ENCODE measurements around the gene CAB39.
A peak's percentile ranks its signal among the peaks of the same experiment; 100 is the strongest.

CAB39 gene

GRCh38 chr2:230674966-230675672 lies 37.5 kb upstream of the CAB39 start:
- DNase-seq (ENCODE audit: low spot score): no peak
- in situ Hi-C loops (cut with MboI; ENCODE audit: low sequenced_read_pairs, unreplicated experiment): no loop called here
- TF ChIP-seq CTCF (IDR thresholded peaks at IDR 0.05; ENCODE audit: borderline replicate concordance, control extremely low read depth, extremely low read depth, insufficient read depth, missing control alignments): no peak

GRCh38 chr2:230676546-230676945 lies 36.1 kb upstream of the CAB39 start:
- TF ChIP-seq CTCF (IDR thresholded peaks at IDR 0.05; ENCODE audit: borderline replicate concordance, control extremely low read depth, extremely low read depth, insufficient read depth, missing control alignments): no peak
- in situ Hi-C loops (cut with MboI; ENCODE audit: low sequenced_read_pairs, unreplicated experiment): no loop called here

GRCh38 chr2:230677201-230677946 lies 35.3 kb upstream of the CAB39 start:
- no peak for DNase-seq (ENCODE audit: low spot score)
- in situ Hi-C loops (cut with MboI; ENCODE audit: low sequenced_read_pairs, unreplicated experiment): no loop called here
- no peak for TF ChIP-seq CTCF (IDR thresholded peaks at IDR 0.05; ENCODE audit: borderline replicate concordance, control extremely low read depth, extremely low read depth, insufficient read depth, missing control alignments)

More at GRCh38 chr2:230676546-230676945, 36.1 kb upstream of the CAB39 start:
- DNase-seq (ENCODE audit: low spot score): no peak

- in situ Hi-C loops (cut with MboI; ENCODE audit: low sequenced_read_pairs, unreplicated experiment): no loop called here
- TF ChIP-seq CTCF (IDR thresholded peaks at IDR 0.05; ENCODE audit: borderline replicate concordance, control extremely low read depth, extremely low read depth, insufficient read depth, missing control alignments): no peak
- no peak for DNase-seq (ENCODE audit: low spot score)
These were observed 34.6 kb upstream of the CAB39 start for GRCh38 chr2:230678018-230678417.

DNA sequence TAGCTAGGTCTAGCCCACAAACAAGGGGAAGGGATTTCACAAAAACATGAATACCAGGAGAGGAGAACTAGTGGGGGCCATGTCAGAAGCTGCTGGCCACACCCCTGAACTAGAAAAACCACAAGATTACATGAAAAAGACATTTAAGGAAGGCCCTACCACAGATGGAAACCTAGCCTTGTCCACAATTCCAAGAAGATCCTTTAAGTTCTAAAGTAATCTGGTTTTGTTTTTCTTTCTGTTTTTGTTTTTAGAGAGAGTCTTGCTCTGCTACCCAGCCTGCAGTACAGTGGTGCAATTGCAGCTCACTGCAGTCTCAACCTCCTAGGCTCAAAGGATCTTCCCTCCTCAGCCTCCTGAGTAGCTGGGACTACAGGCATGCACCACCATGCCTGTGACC lies 34.2 kb upstream of the CAB39 start:
- in situ Hi-C loops (cut with MboI; ENCODE audit: low sequenced_read_pairs, unreplicated experiment): no loop called here

More for the DNA sequence above, 34.2 kb upstream of the CAB39 start:
- no peak for TF ChIP-seq CTCF (IDR thresholded peaks at IDR 0.05; ENCODE audit: borderline replicate concordance, control extremely low read depth, extremely low read depth, insufficient read depth, missing control alignments)
- peak; percentile 1 for DNase-seq (ENCODE audit: low spot score)
